GM19324 (cell line): ENCODE measurements around the gene TEDDM1.
"Not testable (repeated sequence)": the region's sequence is repeated elsewhere in the genome, so short reads cannot be mapped to it uniquely, and the experiment has no call there.

ENCODE experiments used
- ATAC-seq: cut with Tn5 transposase; IDR thresholded peaks from one replicate; pipeline ENCODE4 v1.9.1; 2021; ENCODE audit warnings: mild to moderate bottlenecking, moderate library complexity; ENCODE audit not compliant: unreplicated experiment, low FRiP score

Gene TEDDM1

DNA sequence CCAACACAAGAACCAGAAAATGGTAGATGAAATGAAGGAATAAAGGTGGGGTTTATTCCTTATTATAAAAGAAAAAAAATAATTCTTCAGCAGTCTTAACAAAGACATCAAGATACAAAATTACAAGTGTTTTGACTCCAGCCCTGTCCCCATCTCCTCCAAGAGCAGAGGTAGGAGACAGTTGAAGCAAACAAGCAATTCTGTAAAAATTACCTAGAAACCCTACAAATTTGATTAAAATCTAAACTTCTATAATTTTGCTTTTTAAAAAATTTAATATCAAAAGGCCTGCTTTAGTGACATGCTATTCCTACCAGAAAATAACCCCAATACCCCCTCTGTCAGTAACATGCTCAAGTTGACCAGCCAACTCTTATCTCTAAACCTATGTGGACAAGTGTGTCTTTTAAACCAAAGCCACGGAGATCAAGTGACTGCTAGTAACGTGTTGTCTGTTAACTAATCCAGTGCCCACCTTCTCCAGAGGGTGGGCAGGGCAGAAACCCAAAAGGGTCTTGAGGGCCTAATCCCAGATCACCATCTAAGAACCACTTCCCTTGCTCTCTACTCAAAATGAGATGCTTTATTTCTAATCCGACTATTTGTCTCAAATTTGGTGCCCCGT lies 17.3 kb downstream of the TEDDM1 start:
- no peak for ATAC-seq

DNA sequence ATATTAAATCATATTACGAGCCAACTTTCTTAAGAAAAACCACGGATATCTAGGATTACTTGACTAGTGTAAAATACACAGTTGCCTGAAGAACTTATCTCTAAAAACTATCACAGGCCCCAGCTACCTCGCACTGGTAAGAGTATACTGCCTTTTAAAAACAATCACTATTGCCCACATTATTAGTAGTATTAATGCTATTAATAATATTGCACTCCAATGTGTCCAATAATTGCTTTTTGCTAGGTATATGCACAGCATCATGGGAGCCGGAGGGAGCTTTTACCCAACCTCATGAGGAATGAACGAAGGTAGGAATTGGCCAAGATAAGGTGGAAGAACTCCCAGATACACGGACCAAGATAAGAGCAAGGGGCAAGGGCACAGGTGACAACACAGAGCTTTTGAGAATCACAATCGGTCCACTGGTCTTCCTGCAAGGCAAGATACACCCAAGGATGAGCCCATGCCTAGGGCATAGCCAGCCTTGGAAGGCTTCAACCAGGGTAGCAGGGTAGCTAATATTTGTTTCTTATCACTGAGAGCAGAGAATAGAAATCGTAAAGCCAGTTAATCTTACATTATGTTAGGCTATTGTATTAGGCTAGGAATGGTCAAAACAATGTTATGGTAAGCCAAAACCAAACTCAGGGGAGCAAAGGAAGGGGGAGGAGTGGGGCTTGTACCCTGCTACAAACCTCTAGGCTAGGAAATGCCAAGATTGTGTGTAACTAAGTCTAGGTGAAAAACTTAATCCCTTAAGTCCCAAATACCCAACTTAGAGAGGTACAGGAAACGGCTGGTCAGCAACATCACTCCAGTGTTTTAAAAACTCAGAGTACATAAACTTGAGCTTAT lies 18.3 kb downstream of the TEDDM1 start:
- ATAC-seq, result no peak

DNA sequence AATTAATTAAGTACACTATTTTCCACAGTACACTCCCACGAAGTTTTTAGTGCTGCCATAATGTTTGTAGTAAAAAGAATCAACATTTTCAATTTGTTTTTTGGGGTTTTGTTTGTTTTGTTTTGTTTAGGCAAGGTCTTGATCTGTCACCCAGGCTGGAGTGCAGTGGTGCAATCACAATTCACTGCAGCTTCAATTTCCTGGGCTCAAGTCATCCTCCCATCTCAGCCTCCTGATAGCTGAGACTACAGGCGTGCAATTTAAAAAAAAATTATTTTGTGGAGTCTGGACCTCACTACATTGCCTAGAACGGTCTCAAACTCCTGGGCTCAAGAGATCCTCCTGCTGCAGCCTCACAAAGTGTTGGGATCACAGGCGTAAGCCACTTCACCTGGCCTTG lies 20.3 kb downstream of the TEDDM1 start:
- no peak for ATAC-seq

DNA sequence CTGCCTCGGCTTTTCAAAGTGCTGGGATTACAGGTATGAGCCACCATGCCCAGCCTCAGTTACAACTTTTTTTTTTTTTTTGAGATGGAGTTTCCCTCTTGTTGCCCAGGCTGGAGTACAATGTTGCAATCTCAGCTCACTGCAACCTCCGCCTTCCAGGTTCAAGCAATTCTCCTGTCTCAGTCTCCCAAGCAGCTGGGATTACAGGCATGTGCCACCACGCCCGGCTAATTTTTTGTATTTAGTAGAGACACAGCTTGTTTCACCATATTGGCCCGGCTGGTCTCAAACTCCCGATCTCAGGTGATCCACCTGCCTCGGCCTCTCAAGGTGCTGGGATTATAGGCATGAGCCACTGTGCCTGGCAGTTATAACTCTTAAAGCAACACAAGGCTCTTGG lies 20.7 kb downstream of the TEDDM1 start:
- not testable (repeated sequence) for ATAC-seq

DNA sequence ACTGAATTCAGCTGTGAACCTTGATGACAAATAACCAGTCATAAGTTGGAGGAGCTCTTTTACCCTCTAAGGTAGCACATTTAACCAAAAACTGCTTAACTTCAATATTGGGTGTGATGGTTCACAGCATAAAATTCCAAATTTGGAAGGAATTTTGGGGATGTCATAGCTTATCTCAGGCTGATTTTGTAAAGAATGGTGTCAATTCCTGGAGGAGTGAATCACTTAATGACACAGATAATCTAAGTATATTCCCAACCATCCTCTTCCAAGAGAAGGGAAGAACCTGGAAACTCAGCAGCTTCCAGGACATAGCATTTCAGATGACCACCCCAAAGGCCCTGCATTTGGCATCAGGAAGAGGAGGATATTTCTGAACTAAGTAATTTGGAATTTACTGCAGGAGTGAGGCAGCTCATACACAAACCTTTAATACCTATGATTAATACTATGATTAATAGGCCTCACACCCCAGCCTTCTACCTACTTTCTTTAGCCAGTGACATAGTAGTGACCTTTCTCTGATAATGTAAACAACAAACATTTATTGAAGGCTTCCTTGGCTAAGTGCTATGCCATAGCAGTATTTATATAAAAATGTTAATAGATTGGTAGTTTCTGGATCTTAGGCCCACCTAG lies 23.4 kb downstream of the TEDDM1 start:
- no peak for ATAC-seq

DNA sequence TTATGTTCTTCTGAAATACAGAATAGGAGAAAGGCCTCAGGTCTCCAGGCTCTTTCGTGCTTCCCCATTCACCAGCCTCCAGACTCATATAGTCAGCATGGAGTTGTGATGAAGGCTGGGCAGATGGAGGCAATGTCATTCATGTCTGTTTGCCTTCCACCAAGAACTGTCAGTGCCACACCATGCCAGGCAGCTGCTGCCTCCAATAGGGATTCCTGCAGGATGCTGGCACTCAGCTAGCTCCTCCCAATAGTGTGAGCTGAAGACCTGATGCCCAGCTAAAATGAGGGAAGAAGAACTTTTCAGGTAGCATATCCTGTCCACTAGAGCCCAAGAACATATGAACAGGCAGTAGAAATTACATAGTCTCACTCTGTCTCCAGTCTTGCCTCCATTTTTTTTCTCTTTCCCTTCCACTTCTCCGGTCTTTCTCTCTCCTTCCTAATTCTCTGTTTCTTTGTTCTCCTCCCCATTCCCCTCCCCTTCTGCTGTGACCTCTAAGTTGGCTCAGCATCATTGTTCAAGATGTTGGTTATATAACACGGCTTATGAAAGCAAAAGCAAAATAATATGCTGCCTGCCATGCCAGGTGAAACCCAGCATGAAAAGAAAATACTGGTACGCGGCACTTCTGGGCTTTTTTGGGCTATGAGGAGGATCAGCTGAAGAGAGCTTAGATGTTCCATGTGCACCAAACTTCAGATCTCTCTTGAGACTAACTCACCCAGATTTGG lies 26.2 kb downstream of the TEDDM1 start:
- ATAC-seq, result no peak

DNA sequence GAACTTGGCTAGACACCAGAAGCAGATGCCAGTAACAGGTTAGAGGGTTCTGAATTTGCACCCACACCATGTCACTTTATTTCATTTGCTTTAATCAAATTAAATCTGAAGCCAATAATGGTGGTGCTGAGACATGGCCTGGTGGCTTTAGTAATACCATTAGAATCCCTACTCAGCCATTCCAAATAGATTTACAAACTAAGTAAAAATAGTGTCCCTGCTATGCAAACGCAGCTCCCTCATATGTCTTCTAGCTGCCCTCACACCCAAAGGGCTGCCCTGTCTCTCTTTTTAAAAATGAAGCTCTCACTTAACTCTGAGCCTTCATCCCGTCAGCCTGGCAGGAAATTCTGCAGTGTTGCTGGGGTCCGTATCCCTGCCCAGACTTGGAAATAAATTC lies 29.9 kb downstream of the TEDDM1 start:
- ATAC-seq, result no peak

DNA sequence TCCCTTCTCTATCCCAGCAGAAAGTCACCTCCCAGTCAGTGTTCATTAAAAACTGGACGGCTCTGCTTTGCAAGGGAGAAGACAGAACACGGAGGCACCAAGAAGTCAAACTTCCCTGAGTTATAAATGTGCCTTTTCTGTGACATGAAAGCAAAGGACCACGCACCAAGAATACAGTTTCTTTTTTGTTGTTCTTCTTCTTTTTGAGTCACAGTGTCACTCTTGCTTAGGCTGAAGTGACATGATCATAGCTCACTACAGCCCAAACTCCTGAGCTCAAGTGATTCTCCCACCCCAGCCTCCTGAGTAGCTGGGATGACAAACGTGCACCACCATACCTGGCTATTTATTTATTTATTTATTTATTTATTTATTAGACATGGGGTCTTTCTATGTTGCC lies 31.6 kb downstream of the TEDDM1 start:
- no peak for ATAC-seq

DNA sequence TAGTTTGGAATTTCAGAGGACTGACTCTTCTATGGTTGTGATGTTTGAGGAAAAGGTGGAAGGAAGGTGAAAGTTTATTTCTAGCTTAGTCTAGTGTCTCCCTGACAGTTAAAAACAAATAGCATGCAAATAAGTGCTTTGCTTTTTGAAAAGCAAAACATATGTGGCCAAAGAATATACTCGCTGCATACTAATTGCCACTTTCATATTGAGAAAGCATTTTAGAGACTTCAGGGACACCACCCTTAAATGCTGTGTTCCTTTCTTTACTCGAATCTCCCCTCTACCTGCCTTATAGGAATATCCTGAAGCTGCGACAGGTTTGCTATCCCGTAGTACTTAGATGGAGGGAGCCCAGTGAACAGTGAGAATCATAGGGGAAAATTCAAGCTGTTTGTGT lies 32.1 kb downstream of the TEDDM1 start:
- no peak for ATAC-seq

DNA sequence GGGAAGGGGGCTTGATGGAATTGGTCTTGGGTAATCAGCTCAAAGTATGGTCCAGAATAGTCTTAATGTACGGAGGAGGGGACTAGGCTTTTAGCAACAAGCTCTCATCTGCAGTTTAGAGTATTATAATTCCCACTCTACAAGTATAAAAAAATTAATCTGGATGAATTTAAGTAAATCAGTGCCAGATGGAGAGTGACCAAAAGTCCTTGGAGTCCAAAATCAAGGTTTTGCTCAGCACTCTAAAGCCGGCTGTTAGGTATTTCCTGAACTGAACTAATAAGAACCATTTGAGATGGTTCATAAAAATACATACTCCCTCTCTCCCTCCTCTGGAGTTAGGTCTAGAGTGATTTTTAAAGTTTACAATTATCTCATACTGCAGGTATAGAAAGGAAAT lies 32.5 kb downstream of the TEDDM1 start:
- ATAC-seq, result no peak

DNA sequence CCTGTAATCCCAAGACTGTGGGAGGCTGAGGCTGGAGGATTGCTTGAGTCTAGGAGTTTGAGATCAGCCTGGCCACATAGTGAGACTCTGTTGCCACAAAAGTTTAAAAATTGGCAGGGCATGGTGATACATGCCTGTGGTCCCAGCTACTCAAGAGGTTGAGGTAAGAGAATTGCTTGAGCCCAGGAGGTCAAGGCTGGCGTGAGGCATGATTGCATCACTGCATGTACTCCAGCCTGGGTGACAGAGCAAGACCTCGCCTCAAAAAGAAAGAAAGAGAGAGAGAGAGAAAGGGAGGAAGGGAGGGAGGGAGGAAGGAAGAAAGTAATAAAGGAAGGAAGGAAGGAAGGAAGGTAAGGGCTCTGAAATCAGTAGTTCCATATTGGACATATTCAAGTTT lies 33.9 kb downstream of the TEDDM1 start:
- ATAC-seq, result no peak

DNA sequence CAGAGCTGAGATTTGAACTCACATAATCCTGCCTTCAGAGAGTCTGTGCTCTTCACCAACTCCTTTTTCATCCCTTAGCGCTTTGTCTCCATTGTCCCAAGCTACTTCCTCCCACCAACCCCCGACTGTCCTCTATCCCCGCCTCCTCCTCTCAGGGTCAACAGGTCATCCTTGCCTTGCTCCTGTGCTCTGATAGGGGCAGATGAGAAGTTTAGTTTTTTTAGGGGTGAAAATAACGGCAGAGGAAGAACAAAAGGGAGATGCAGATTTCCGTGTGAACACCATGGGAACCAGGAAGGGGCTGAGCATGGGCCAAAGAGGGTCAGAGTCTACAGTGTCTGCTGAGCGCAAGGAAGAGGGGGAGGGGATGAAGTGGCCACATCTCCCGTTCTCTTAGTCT lies 40.8 kb downstream of the TEDDM1 start:
- ATAC-seq, result no peak

DNA sequence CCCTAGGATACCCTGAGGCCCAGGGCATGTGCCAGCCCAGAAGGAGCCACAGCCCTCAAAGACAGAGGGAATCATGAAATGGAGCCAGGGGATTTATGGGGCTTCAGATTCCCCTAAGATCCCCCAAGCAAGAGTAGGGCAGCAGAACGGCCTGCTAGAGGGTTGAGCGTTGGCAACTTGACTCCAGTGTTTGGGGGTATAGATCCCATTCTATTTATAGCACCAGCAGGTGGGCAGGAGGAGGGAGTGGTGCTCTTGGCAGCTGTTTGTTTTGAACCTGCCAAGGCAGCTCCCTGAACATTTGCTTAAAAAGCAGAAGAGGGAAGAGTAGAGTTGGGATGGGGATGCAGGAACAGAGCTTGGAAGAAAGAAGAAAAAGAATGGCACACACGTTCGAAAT lies 42.6 kb downstream of the TEDDM1 start:
- no peak for ATAC-seq

DNA sequence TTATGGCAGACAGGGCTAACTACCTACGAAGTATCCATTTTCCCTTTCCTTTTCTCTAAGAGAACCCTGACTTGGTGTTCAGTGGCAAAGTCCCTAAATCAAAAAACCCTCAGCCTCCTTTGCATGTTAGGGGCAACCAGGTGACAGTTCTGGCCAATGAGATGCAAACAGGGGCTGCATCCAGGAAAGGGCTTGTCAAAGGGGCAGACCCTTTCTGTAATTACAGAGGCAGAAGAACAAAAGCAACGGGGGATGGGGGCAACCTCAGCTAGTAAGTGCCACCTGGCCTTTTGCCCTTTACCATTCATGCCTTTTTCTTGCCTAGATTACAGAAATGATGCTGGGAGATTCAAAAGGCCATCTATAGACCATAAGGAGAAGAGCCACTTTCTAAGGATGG lies 43.3 kb downstream of the TEDDM1 start:
- no peak for ATAC-seq

DNA sequence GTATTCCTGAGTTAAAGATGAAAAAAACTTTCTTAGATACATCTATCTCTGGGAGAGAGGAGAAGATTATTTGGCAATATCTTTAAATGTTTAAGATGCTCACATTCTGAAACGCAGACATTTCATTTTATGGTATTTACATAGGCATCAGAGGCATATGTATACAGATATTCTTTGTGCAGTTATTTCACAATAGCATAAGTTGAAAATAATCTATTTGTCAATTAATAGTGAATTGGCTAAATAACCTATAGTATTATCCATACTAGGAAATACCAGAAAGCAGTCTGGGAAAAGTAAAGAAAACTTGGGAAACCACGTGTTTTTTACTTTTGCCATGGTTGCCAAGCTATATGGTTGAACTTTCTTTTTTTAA lies 44.8 kb downstream of the TEDDM1 start:
- no peak for ATAC-seq

DNA sequence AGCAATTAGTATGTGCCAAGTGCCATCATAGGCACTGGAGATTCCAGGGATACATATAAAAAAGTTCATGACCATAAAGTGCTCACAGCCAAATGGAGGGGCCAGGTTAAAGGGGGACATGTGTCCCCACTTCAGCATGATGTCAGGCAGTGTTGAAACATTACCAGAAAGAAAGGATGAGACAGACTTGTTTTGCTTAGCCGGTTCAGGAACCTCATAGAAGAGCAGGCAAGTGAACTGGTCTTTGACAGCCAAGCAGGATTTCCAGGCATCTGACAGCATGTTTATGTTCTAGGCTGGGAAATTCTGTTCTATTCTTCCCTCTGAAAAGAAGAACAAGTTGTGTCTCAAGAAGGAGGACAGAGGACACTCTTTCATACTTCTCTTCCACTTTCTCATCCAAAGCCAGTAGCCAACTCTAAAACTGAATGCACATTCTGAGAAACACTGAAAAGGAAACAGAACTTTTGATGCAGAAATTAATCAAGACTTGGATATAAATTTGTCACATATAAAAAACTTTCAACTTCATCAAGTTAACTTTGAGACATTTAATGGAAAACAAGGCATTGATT lies 48.6 kb downstream of the TEDDM1 start:
- ATAC-seq, result no peak

DNA sequence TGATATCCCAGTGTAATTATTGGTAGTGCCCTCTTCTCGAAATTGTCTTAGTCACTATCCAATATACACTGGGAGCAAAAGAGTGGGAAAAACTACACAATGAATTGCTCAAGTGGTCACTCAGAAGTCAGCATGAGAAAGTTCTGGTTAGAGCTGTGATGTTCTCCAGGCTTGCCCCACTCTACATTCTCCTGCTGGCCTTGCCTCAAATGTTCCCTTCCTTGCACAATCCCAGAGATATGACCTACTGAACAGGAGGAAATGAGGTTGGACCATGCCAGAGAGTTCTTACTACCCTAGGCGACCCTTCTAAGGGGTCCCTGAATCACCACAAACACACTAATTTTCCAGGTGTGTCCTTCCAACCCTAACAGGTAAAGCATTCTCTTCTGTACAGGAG lies 49.6 kb downstream of the TEDDM1 start:
- ATAC-seq, result no peak

DNA sequence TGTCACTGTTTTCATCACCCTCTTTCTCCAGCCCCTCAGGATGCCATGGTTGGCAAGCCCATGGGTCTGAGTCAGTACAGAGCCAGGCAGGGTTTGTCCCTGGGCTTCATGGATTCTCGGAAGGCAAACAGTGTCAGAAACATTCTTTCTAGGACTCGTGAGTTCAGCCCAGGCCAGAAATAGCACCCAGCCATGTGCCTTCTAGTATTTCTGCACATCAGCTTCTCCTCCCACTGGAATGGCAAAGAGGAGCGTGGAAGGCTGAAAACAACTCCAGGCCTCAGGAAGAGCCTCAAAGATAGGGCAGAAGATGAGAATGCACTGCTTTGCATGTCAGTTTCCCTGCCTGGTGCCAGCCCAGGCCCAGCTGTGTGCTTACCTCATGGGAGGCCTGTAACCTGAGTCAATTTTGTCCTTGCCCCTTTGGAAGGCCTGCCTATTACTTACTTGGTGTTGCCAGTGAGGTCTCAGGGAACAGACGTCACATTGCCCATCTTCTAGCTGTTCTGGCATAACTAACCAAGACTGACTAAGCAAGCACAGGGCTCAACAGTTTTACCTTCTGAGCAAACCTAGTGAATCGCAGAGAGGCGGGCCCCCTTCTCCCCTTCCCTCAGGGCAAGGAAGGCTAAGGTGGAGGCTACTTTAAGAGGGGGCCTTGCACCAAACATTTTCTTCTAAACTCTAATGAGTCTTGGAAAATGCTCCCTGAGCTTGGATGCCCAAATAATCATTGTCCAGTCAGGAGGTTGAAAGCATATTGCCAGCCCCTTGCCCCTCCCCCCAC lies 51.3 kb downstream of the TEDDM1 start:
- no peak for ATAC-seq
